ENCODE data around the gene ENKD1.

GRCh38 chr16:67613808-67614207 is 52.7 kb downstream of the ENKD1 start:
- TF ChIP-seq CTCF (IDR thresholded peaks at IDR 0.05), result no peak
- TF ChIP-seq POLR2A (IDR thresholded peaks at IDR 0.05), result no peak
- TF ChIP-seq POLR2AphosphoS5 (IDR thresholded peaks at IDR 0.05), result no peak
